ENCODE results near the gene ATXN7L1.
A peak's percentile ranks its signal among the peaks of the same experiment; 100 is the strongest.
"Not testable (repeated sequence)": the region's sequence is repeated elsewhere in the genome, so short reads cannot be mapped to it uniquely, and the experiment has no call there.

The ATXN7L1 gene

GRCh38 chr7:105853931-105854419 is 22.4 kb downstream of the ATXN7L1 start:
- DNase-seq (ENCODE audit: low spot score): no peak
- no peak for TF ChIP-seq CTCF (conservative IDR thresholded peaks at IDR 0.05; ENCODE audit: low read depth)
- CTCF ChIA-PET: interaction anchor here (0.7 to 1.0 kb wide), 2 partner anchors 11 to 17 kb away, joined by 4 to 12 read pairs; no protein-coding TSS in a partner anchor
- no peak overlapping the region for H3K27ac ChIP-seq
- POLR2A ChIA-PET (ENCODE audit: low non-redundant PET): interaction anchor here (0.6 kb wide), 1 partner anchor 34 kb away, joined by 3 read pairs; no protein-coding TSS in a partner anchor

DNA sequence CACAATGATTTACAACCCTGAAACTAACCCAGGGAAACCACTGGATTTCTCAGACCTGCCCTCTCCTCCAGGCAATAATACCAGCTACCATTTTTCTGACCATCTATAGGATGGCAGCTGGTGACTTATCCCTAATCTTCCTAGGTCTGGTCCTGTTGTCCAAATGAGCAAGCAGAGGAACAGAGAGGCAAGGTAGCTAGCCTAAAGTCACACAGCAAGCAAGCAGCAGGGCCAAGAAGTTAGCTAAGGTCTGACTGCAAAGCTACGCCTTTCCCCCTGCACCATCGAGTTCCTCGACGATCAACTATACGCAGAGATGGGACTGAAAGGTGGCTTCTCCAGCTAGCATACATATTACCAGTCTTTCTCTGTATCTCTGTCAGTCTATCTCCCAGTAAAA is 25.3 kb downstream of the ATXN7L1 start:
- ChIA-PET POLR2A (ENCODE audit: low non-redundant PET) (interaction anchor here (1.0 kb wide), 1 partner anchor 10 kb away, joined by 4 read pairs; no protein-coding TSS in a partner anchor), CTCF (interaction anchor here (0.5 to 1.9 kb wide), 3 partner anchors 26 to 251 kb away, joined by 3 to 7 read pairs (median 5); no protein-coding TSS in a partner anchor)
- no peak overlapping the region for H3K27ac ChIP-seq
- no peak for DNase-seq (ENCODE audit: low spot score)
- no peak for TF ChIP-seq CTCF (conservative IDR thresholded peaks at IDR 0.05; ENCODE audit: low read depth)

DNA sequence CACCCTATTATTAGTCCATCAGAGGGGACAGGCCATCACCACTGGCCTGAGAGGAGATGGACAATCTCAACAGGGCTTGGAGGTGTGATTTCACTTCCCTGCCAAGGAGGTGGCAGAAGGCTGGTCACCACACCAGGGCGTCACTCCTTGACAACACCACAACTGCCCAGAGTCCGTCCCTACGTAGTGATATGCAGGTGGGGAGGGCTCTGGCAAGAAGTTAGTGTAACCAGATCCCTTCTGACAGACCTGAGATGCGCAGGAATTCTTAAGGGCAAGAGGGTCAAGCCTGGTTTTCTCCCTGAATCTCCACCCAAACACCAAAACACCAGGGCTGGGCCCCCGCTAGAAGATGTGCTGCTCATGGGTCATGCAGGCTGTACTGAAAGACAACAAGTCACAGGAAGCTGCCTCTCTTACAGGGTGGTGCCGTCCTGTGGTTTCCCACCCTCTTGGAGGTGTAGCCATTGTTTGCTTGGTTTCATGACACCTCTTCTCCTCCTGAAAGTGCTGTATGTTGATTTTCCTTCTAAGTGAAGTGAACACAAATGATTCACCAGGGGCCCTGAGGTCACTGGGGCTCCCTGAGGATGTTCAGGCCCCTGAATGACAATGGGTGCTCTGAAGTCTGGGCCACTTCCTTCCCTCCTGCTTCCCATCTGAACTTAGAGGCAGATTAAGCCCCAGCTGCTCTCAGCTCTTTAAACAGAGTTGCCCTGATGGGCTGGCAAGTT is 27.1 kb downstream of the ATXN7L1 start:
- DNase-seq (ENCODE audit: low spot score): peak; percentile 29
- ChIA-PET POLR2A (ENCODE audit: low non-redundant PET) (no interaction called here), CTCF (interaction anchor here (1.9 kb wide), 1 partner anchor 28 kb away, joined by 7 read pairs; no protein-coding TSS in a partner anchor)
- peak overlapping the region; percentile 37; the same call in 1 of the 2 replicates for H3K27ac ChIP-seq
- no peak for TF ChIP-seq CTCF (conservative IDR thresholded peaks at IDR 0.05; ENCODE audit: low read depth)

GRCh38 chr7:105846404-105846803 is 30.0 kb downstream of the ATXN7L1 start:
- no peak overlapping the region for H3K27ac ChIP-seq
- TF ChIP-seq CTCF (conservative IDR thresholded peaks at IDR 0.05; ENCODE audit: low read depth): no peak
- DNase-seq (ENCODE audit: low spot score): no peak
- ChIA-PET CTCF (interaction anchor here (0.6 kb wide), 1 partner anchor 1068 kb away, joined by 3 read pairs; no protein-coding TSS in a partner anchor), POLR2A (ENCODE audit: low non-redundant PET) (no interaction called here)

GRCh38 chr7:105844681-105845080 is 31.7 kb downstream of the ATXN7L1 start:
- POLR2A ChIA-PET (ENCODE audit: low non-redundant PET); DNase-seq (ENCODE audit: low spot score); H3K27ac ChIP-seq; CTCF ChIA-PET: not testable (repeated sequence)

- no peak for TF ChIP-seq CTCF (conservative IDR thresholded peaks at IDR 0.05; ENCODE audit: low read depth)
- H3K27ac ChIP-seq: peak overlapping the region; percentile 49; the same call in 1 of the 2 replicates
- POLR2A ChIA-PET (ENCODE audit: low non-redundant PET): no interaction called here
- CTCF ChIA-PET: no interaction called here
- DNase-seq (ENCODE audit: low spot score): peak; percentile 65
Observed at GRCh38 chr7:105841866-105842265, 34.5 kb downstream of the ATXN7L1 start.

All from RWPE1 (cell line).